ENCODE measurements around the gene PLS3.

- no peak for TF ChIP-seq POLR2A (IDR thresholded peaks at IDR 0.05; ENCODE audit: low read depth, low read length)
- TF ChIP-seq CTCF (IDR thresholded peaks at IDR 0.05; ENCODE audit: extremely low read depth in 1 of 2, insufficient read depth in 1 of 2, low read depth in 1 of 2, low read length in 2 of 2) = no peak
- no peak for TF ChIP-seq JUN (IDR thresholded peaks at IDR 0.05; ENCODE audit: borderline replicate concordance, insufficient read depth, insufficient read length, low read depth)
- no peak for TF ChIP-seq MYC (IDR thresholded peaks at IDR 0.05; ENCODE audit: low read depth, low read length)
- no peak for TF ChIP-seq POLR2AphosphoS5 (IDR thresholded peaks at IDR 0.05; ENCODE audit: insufficient read depth, low read depth, low read length)
- TF ChIP-seq EZH2 (IDR thresholded peaks at IDR 0.05; ENCODE audit: borderline replicate concordance, low read depth, low read length, severe bottlenecking) = no peak
Measured at GRCh38 chrX:115639334-115639880, 78.4 kb downstream of the PLS3 start.
